ENCODE data around the gene JAZF1. TPM values are rescaled to one million over a fixed set of nuclear protein-coding genes. Genes with fewer than 3 reads are reported as not detected.

JAZF1 gene
- polyA plus RNA-seq, 1 experiment = 11.6 TPM

DNA sequence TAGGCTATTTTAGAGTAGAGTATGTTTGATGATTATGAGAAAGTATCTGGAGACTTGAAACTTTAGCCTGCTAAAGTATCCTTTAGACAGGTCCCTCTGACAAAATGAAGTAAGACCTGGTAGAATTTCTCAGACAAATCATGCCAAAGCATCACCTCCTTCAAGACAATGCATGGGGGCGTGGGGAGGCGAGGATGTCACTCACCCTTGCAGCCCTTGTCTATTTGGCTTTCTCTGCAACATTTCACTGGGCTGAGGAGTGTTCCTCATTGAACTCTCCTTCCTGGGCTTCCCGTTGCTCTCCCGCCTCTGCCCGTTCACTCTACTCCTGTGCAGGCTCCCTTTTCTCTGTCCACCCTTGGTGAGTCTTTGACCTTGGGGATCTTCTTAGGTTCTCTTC is 98.5 kb downstream of the JAZF1 start:
- ChIA-PET CTCF (interaction anchor here (0.7 to 1.0 kb wide), 4 partner anchors 10 to 25 kb away, joined by 3 to 4 read pairs (median 3); no protein-coding TSS in a partner anchor), POLR2A (no interaction called here)
- TF ChIP-seq, protein P1, sequence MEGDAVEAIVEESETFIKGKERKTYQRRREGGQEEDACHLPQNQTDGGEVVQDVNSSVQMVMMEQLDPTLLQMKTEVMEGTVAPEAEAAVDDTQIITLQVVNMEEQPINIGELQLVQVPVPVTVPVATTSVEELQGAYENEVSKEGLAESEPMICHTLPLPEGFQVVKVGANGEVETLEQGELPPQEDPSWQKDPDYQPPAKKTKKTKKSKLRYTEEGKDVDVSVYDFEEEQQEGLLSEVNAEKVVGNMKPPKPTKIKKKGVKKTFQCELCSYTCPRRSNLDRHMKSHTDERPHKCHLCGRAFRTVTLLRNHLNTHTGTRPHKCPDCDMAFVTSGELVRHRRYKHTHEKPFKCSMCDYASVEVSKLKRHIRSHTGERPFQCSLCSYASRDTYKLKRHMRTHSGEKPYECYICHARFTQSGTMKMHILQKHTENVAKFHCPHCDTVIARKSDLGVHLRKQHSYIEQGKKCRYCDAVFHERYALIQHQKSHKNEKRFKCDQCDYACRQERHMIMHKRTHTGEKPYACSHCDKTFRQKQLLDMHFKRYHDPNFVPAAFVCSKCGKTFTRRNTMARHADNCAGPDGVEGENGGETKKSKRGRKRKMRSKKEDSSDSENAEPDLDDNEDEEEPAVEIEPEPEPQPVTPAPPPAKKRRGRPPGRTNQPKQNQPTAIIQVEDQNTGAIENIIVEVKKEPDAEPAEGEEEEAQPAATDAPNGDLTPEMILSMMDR (IDR thresholded peaks at IDR 0.05; ENCODE audit: insufficient read depth, low read depth, low read length) = no peak
- H3K36me3 ChIP-seq (ENCODE audit: control insufficient read depth, insufficient read depth, low read length) = no peaks in the 10 kb centered on the region
- DNase-seq (ENCODE audit: low read depth) = no peak
- H3K4me3 ChIP-seq (ENCODE audit: low read depth, low read length) = no peak overlapping the region
- no peaks in the 10 kb centered on the region for H3K27me3 ChIP-seq (ENCODE audit: control insufficient read depth, insufficient read depth, low read length)

DNA sequence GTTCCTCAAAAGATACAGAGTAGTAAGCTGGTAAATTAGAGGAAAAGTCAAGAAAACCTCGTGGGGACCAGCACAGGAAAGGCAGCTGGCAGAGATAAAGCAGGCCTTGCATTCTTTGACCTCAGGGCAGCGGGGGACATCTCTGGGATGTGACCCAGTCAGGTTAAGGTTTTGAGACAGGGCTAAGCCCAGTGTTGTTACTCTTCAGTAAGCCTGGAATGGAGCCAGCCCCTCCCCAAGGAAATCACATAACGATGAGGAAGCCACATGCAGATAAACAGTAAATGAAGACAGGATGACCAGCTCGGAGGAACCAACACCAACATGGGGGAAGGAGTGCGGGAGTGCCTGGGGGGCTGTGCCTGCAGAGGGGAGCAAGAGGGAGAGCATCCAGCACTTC is 99.6 kb downstream of the JAZF1 start:
- TF ChIP-seq, protein P1 (IDR thresholded peaks at IDR 0.05; ENCODE audit: insufficient read depth, low read depth, low read length) = no peak
- Histone ChIP-seq H3K27me3 (ENCODE audit: control insufficient read depth, insufficient read depth, low read length) (no peaks in the 10 kb centered on the region), H3K36me3 (ENCODE audit: control insufficient read depth, insufficient read depth, low read length) (no peaks in the 10 kb centered on the region), H3K4me3 (ENCODE audit: low read depth, low read length) (no peak overlapping the region)
- ChIA-PET CTCF (interaction anchor here (0.9 to 2.9 kb wide), 3 partner anchors 12 to 19 kb away, joined by 3 to 23 read pairs (median 16); no protein-coding TSS in a partner anchor), POLR2A (no interaction called here)
- DNase-seq (ENCODE audit: low read depth) = no peak

DNA sequence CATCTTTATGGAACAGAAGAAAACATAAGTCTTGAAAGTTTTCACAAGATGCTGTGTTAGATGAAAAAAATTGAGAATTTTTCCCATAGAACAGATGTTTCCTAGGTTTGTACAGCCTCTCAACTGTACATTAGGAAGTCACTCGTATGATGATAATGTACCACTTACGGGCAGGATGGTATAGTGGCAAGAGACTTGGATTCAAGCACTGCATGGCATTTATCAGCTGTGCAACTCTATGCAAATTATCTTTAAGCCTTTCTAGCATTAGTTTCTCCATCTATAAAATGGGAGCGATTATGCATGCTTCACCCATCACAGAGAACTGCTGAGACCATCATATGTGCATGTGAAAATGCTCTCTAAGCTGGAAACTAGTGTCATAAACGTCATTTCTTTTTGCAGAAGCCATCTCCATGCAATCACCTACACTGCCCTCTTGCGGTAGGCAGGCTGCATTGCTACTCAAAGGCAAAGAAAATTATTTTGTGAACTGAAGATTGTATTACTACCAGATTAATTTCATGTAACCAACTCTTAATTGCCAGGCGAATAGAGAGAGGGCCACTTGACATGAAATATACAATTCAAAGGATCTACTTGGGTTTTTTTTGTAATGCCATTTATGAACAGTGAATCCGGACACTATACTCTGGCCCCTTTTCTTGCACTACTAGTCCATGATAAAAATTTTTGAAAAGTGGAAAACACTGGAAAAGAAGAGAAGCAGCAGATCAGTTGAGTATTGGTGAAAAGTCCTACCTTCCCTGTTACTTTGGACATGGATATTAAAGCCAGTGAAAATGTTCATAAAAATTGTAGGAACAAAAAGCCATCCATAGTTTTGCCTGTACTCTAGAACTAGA is 102.3 kb downstream of the JAZF1 start:
- DNase-seq (ENCODE audit: low read depth) = no peak
- POLR2A ChIA-PET = interaction anchor here (0.7 kb wide), 1 partner anchor 897 kb away, joined by 6 read pairs; no protein-coding TSS in a partner anchor
- Histone ChIP-seq H3K36me3 (ENCODE audit: control insufficient read depth, insufficient read depth, low read length) (no peaks in the 10 kb centered on the region), H3K27me3 (ENCODE audit: control insufficient read depth, insufficient read depth, low read length) (no peaks in the 10 kb centered on the region), H3K4me3 (ENCODE audit: low read depth, low read length) (no peak overlapping the region)
- CTCF ChIA-PET = interaction anchor here (0.9 to 3.5 kb wide), 16 partner anchors 9 to 905 kb away, joined by 3 to 33 read pairs (median 4); no protein-coding TSS in a partner anchor
- TF ChIP-seq, protein P1 (IDR thresholded peaks at IDR 0.05; ENCODE audit: insufficient read depth, low read depth, low read length) = peak; percentile 98

DNA sequence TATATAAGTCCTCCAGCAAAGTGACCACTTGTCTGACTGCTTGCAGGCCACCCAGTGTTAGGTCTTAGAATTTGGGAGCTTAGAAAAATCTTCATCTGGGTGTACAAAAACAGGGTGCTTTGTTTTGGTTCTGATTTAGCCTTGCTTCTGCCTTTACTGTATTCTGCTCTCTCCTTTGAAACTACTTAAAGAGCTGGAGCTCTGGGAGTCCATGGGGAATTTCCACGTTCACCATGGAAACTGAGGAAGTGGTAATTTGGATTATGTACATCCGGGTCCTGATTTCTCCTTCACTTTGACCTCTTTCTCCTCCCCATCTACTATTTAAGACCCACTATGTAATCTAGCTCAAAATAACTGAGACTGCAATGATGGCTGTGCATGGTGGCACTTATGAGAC is 103.0 kb downstream of the JAZF1 start:
- TF ChIP-seq, protein P1 (IDR thresholded peaks at IDR 0.05; ENCODE audit: insufficient read depth, low read depth, low read length) = no peak
- POLR2A ChIA-PET = interaction anchor here (0.7 kb wide), 1 partner anchor 896 kb away, joined by 6 read pairs; no protein-coding TSS in a partner anchor
- H3K27me3 ChIP-seq (ENCODE audit: control insufficient read depth, insufficient read depth, low read length) = no peaks in the 10 kb centered on the region
- no peak for DNase-seq (ENCODE audit: low read depth)
- CTCF ChIA-PET = interaction anchor here (0.9 to 3.5 kb wide), 15 partner anchors 8 to 905 kb away, joined by 3 to 33 read pairs (median 4); no protein-coding TSS in a partner anchor
- no peak overlapping the region for H3K4me3 ChIP-seq (ENCODE audit: low read depth, low read length)
- no peaks in the 10 kb centered on the region for H3K36me3 ChIP-seq (ENCODE audit: control insufficient read depth, insufficient read depth, low read length)

All from BJ (cell line).